ENCODE data around the gene NYAP1. TPM values are rescaled to one million over a fixed set of nuclear protein-coding genes. Genes with fewer than 3 reads are reported as not detected.
"Not testable (repeated sequence)": the region's sequence is repeated elsewhere in the genome, so short reads cannot be mapped to it uniquely, and the experiment has no call there.

The NYAP1 gene
- total RNA-seq, 2 experiments from 2014 or later: 0.29 to 0.34 TPM

GRCh38 chr7:100486111-100486636, 2.4 kb downstream of the NYAP1 start:
- no peak for DNase-seq
- no peak overlapping the region for H3K4me3 Mint-ChIP-seq
- H3K27ac Mint-ChIP-seq: no peak overlapping the region
- no peaks in the 10 kb centered on the region for H3K27me3 Mint-ChIP-seq
- H3K4me1 Mint-ChIP-seq: peaks cover 11% of the 10 kb centered on the region
- no peaks in the 10 kb centered on the region for H3K9me3 Mint-ChIP-seq
- no peaks in the 10 kb centered on the region for H3K36me3 Mint-ChIP-seq

- Mint-ChIP-seq H3K27me3 (no peaks in the 10 kb centered on the region), H3K4me3 (no peak overlapping the region), H3K27ac (no peak overlapping the region), H3K4me1 (peaks cover 11% of the 10 kb centered on the region), H3K9me3 (no peaks in the 10 kb centered on the region), H3K36me3 (no peaks in the 10 kb centered on the region)
- DNase-seq: no peak
Observed at GRCh38 chr7:100486753-100487446, 3.2 kb downstream of the NYAP1 start.

- Mint-ChIP-seq H3K27ac (no peak overlapping the region), H3K27me3 (no peaks in the 10 kb centered on the region), H3K9me3 (no peaks in the 10 kb centered on the region), H3K4me1 (peaks cover 7% of the 10 kb centered on the region), H3K36me3 (no peaks in the 10 kb centered on the region), H3K4me3 (no peak overlapping the region)
- no peak for DNase-seq
Observed at GRCh38 chr7:100488333-100489095, 4.8 kb downstream of the NYAP1 start.

- Mint-ChIP-seq H3K27me3 (no peaks in the 10 kb centered on the region), H3K27ac (no peak overlapping the region), H3K9me3 (no peaks in the 10 kb centered on the region), H3K4me1 (peaks cover 10% of the 10 kb centered on the region), H3K36me3 (no peaks in the 10 kb centered on the region), H3K4me3 (no peak overlapping the region)
- DNase-seq: no peak
Observed at GRCh38 chr7:100489121-100489520, 5.4 kb downstream of the NYAP1 start.

- Mint-ChIP-seq H3K4me3 (no peak overlapping the region), H3K27ac (no peak overlapping the region), H3K9me3 (no peaks in the 10 kb centered on the region), H3K27me3 (no peaks in the 10 kb centered on the region), H3K4me1 (peaks cover 10% of the 10 kb centered on the region), H3K36me3 (no peaks in the 10 kb centered on the region)
- peak; percentile 57 for DNase-seq
Observed at GRCh38 chr7:100489824-100490223, 6.1 kb downstream of the NYAP1 start.

GRCh38 chr7:100490483-100491191, 6.9 kb downstream of the NYAP1 start:
- Mint-ChIP-seq H3K27ac (no peak overlapping the region), H3K36me3 (no peaks in the 10 kb centered on the region), H3K9me3 (no peaks in the 10 kb centered on the region), H3K4me3 (no peak overlapping the region), H3K27me3 (no peaks in the 10 kb centered on the region), H3K4me1 (peaks cover 10% of the 10 kb centered on the region)
- no peak for DNase-seq

GRCh38 chr7:100491192-100491578, 7.5 kb downstream of the NYAP1 start:
- peaks cover 10% of the 10 kb centered on the region for H3K4me1 Mint-ChIP-seq
- no peak for DNase-seq
- no peak overlapping the region for H3K4me3 Mint-ChIP-seq
- no peaks in the 10 kb centered on the region for H3K9me3 Mint-ChIP-seq
- H3K36me3 Mint-ChIP-seq: no peaks in the 10 kb centered on the region
- no peaks in the 10 kb centered on the region for H3K27me3 Mint-ChIP-seq
- no peak overlapping the region for H3K27ac Mint-ChIP-seq

GRCh38 chr7:100492738-100493475, 9.2 kb downstream of the NYAP1 start:
- Mint-ChIP-seq H3K4me1 (peaks cover 10% of the 10 kb centered on the region), H3K36me3 (no peaks in the 10 kb centered on the region), H3K9me3 (no peaks in the 10 kb centered on the region), H3K4me3 (peak overlapping the region; percentile 71), H3K27ac (no peak overlapping the region), H3K27me3 (no peaks in the 10 kb centered on the region)
- no peak for DNase-seq

- H3K27ac Mint-ChIP-seq: no peak overlapping the region
- H3K4me3 Mint-ChIP-seq: peak overlapping the region; percentile 71
- peaks cover 10% of the 10 kb centered on the region for H3K4me1 Mint-ChIP-seq
- no peaks in the 10 kb centered on the region for H3K9me3 Mint-ChIP-seq
- H3K27me3 Mint-ChIP-seq: no peaks in the 10 kb centered on the region
- H3K36me3 Mint-ChIP-seq: no peaks in the 10 kb centered on the region
- peak; percentile 74 for DNase-seq
Observed at GRCh38 chr7:100493476-100494264, 9.9 kb downstream of the NYAP1 start.

- no peaks in the 10 kb centered on the region for H3K27me3 Mint-ChIP-seq
- no peaks in the 10 kb centered on the region for H3K9me3 Mint-ChIP-seq
- no peak overlapping the region for H3K27ac Mint-ChIP-seq
- DNase-seq: no peak
- no peaks in the 10 kb centered on the region for H3K36me3 Mint-ChIP-seq
- peaks cover 7% of the 10 kb centered on the region for H3K4me1 Mint-ChIP-seq
- H3K4me3 Mint-ChIP-seq: no peak overlapping the region
Observed at GRCh38 chr7:100496509-100496908, 12.8 kb downstream of the NYAP1 start.

- not testable (repeated sequence) for H3K27me3 Mint-ChIP-seq, H3K36me3 Mint-ChIP-seq, H3K27ac Mint-ChIP-seq, H3K4me1 Mint-ChIP-seq, H3K4me3 Mint-ChIP-seq, DNase-seq, H3K9me3 Mint-ChIP-seq
Observed at GRCh38 chr7:100500743-100501142, 17.0 kb downstream of the NYAP1 start.

GRCh38 chr7:100504031-100504430, 20.3 kb downstream of the NYAP1 start:
- H3K4me1 Mint-ChIP-seq, DNase-seq, H3K27me3 Mint-ChIP-seq, H3K36me3 Mint-ChIP-seq, H3K27ac Mint-ChIP-seq, H3K9me3 Mint-ChIP-seq, H3K4me3 Mint-ChIP-seq: not testable (repeated sequence)

- Mint-ChIP-seq H3K27ac (no peak overlapping the region), H3K4me1 (peaks cover 3% of the 10 kb centered on the region)
Observed at GRCh38 chr7:100504887-100505611, 21.3 kb downstream of the NYAP1 start.

More at GRCh38 chr7:100504887-100505611, 21.3 kb downstream of the NYAP1 start:
- no peaks in the 10 kb centered on the region for H3K9me3 Mint-ChIP-seq
- H3K4me3 Mint-ChIP-seq: no peak overlapping the region
- H3K36me3 Mint-ChIP-seq: no peaks in the 10 kb centered on the region
- no peaks in the 10 kb centered on the region for H3K27me3 Mint-ChIP-seq
- DNase-seq: no peak

All from activated naive CD8-positive, alpha-beta T cell treated with anti-CD3 and anti-CD28 coated beads for 36 hours (primary cell).